ENCODE results near the gene FGF2. TPM values are rescaled to one million over a fixed set of nuclear protein-coding genes. Genes with fewer than 3 reads are reported as not detected.

The FGF2 gene
- total RNA-seq, 1 experiment from 2014 or later: 99.0 TPM

- Mint-ChIP-seq H3K9me3 (peaks cover 0 to 3% of the 10 kb centered on the region in 2 experiments; a peak in 2 of 5 replicates), H3K4me3 (no peak overlapping the region), H3K27me3 (ENCODE audit: low read depth) (no peaks in the 10 kb centered on the region), H3K4me1 (peaks cover 8 to 10% of the 10 kb centered on the region in 2 experiments; a peak in 3 of 4 replicates), H3K36me3 (ENCODE audit: insufficient read depth in 1 of 3, low read depth in 3 of 3) (peaks cover 24 to 57% (median 54%) of the 10 kb centered on the region in 3 experiments), H3K27ac (no peak overlapping the region)
- Histone ChIP-seq H3K27ac (ENCODE audit: insufficient read length, low read depth, low read length) (no peak overlapping the region), H4K91ac (ENCODE audit: insufficient read length, low read depth, low read length) (no peak overlapping the region), H3K27me3 (ENCODE audit: insufficient read depth, low read length) (no peaks in the 10 kb centered on the region), H3K9ac (ENCODE audit: extremely low read depth, insufficient read length, low read length) (no peak overlapping the region), H2AK5ac (ENCODE audit: insufficient read length, low read length) (no peak overlapping the region), H2BK12ac (ENCODE audit: insufficient read length, low read depth, low read length) (no peak overlapping the region), H4K20me1 (ENCODE audit: control insufficient read depth, insufficient read depth, insufficient read length) (no peaks in the 10 kb centered on the region), H3K14ac (ENCODE audit: insufficient read depth, low read length) (no peak overlapping the region), H3K18ac (ENCODE audit: insufficient read length, low read depth, low read length) (no peak overlapping the region), H3K23me2 (ENCODE audit: insufficient read length, low read depth, low read length, poor library complexity, severe bottlenecking) (no peaks in the 10 kb centered on the region), H3K56ac (ENCODE audit: insufficient read length, low read depth, low read length) (no peak overlapping the region), H2BK120ac (ENCODE audit: low read depth, low read length, poor library complexity, severe bottlenecking) (no peak overlapping the region), H4K5ac (ENCODE audit: insufficient read length, low read depth, low read length) (no peak overlapping the region), H2BK20ac (ENCODE audit: low read depth, low read length, poor library complexity, severe bottlenecking) (no peak overlapping the region), H2BK15ac (ENCODE audit: low read depth, low read length) (no peak overlapping the region), H3T11ph (ENCODE audit: low read length) (no peak overlapping the region), H3K4me1 (ENCODE audit: insufficient read depth, low read length) (no peaks in the 10 kb centered on the region), H2BK5ac (ENCODE audit: insufficient read length, low read length) (no peak overlapping the region), H2AFZ (ENCODE audit: low read length) (no peak overlapping the region), H3K79me2 (ENCODE audit: insufficient read depth, low read length) (no peaks in the 10 kb centered on the region), H4K8ac (replicated peaks; ENCODE audit: insufficient read length, low read depth, low read length) (no peak overlapping the region), H3K23ac (ENCODE audit: insufficient read length, low read depth, low read length) (no peak overlapping the region), H3K9me3 (ENCODE audit: control insufficient read depth, low read depth, low read length) (no peaks in the 10 kb centered on the region), H3K79me1 (ENCODE audit: insufficient read depth, low read depth, low read length, poor library complexity, severe bottlenecking) (no peaks in the 10 kb centered on the region), H3K4me2 (ENCODE audit: insufficient read depth, insufficient read length, low read length) (no peak overlapping the region), H3K4ac (ENCODE audit: low read depth, low read length) (no peak overlapping the region)
- DNase-seq: no peak
- no peak for TF ChIP-seq CTCF (conservative IDR thresholded peaks at IDR 0.05)
- no CpG with 5 or more reads among the region's 1 CpG for WGBS (ENCODE audit: extremely low coverage, insufficient read length, low lambda C conversion rate)
Observed at GRCh38 chr4:122895336-122895995, 68.8 kb downstream of the FGF2 start.

Measured in H9 (cell line).